Stimulated activated CD4-positive, alpha-beta T cell treated with anti-CD3 and anti-CD28 coated beads, Interleukin-15, amount 100 ng/mL, for 1 hour (primary cell): ENCODE results near the gene TRAPPC3.

Experiments used
- DNase-seq, 2 donors: peaks; one replicate each; pipeline ENCODE4 v3.0.0-alpha.2; 2020; ENCODE audit warnings: low read depth in 1 of 2, low spot score in 1 of 2

The TRAPPC3 gene

GRCh38 chr1:36154335-36154734 is 5.0 kb upstream of the TRAPPC3 start:
- no peak for DNase-seq

GRCh38 chr1:36153476-36153875 is 4.2 kb upstream of the TRAPPC3 start:
- no peak for DNase-seq

GRCh38 chr1:36151845-36152203 is 2.5 kb upstream of the TRAPPC3 start:
- no peak for DNase-seq

- DNase-seq, result no peak
Observed at GRCh38 chr1:36151134-36151844, 2.0 kb upstream of the TRAPPC3 start.

GRCh38 chr1:36150296-36151133 is 1.2 kb upstream of the TRAPPC3 start:
- peak; percentile 39 to 44 for DNase-seq

- no peak for DNase-seq
Observed at GRCh38 chr1:36149973-36150295, 648 bp upstream of the TRAPPC3 start.

GRCh38 chr1:36148821-36149236 is 457 bp downstream of the TRAPPC3 start:
- DNase-seq, result no peak

- DNase-seq, result no peak
Observed at GRCh38 chr1:36144413-36144812, 4.9 kb downstream of the TRAPPC3 start.

GRCh38 chr1:36143424-36143823 is 5.9 kb downstream of the TRAPPC3 start:
- DNase-seq, result no peak

- DNase-seq, result no peak
Observed at GRCh38 chr1:36142121-36142520, 7.2 kb downstream of the TRAPPC3 start.

GRCh38 chr1:36139521-36139920 is 9.8 kb downstream of the TRAPPC3 start:
- DNase-seq, result no peak

GRCh38 chr1:36137776-36138175 is 11.5 kb downstream of the TRAPPC3 start:
- DNase-seq, result no peak

GRCh38 chr1:36137226-36137625 is 12.1 kb downstream of the TRAPPC3 start:
- no peak for DNase-seq

GRCh38 chr1:36136535-36136934 is 12.8 kb downstream of the TRAPPC3 start:
- DNase-seq, result no peak

- DNase-seq, result no peak
Observed at GRCh38 chr1:36135796-36136195, 13.5 kb downstream of the TRAPPC3 start.

GRCh38 chr1:36135330-36135667 is 14.0 kb downstream of the TRAPPC3 start:
- DNase-seq, result no peak

GRCh38 chr1:36134505-36135329 is 14.6 kb downstream of the TRAPPC3 start:
- no peak for DNase-seq

GRCh38 chr1:36134031-36134430 is 15.3 kb downstream of the TRAPPC3 start:
- no peak for DNase-seq

GRCh38 chr1:36133484-36133883 is 15.8 kb downstream of the TRAPPC3 start:
- DNase-seq, result no peak

- no peak for DNase-seq
Observed at GRCh38 chr1:36132029-36132428, 17.3 kb downstream of the TRAPPC3 start.

- DNase-seq, result no peak
Observed at GRCh38 chr1:36128905-36129206, 20.4 kb downstream of the TRAPPC3 start.
